Measurements from ENCODE around the gene IL22RA2. TPM values are rescaled to one million over a fixed set of nuclear protein-coding genes. Genes with fewer than 3 reads are reported as not detected.

Gene IL22RA2
- total and polyA plus RNA-seq, 9 of the 15 experiments (the other 6 are each of a cell fraction or from before 2014, with no cell fraction given): 0.03 TPM; not detected in 8

GRCh38 chr6:137222381-137222780 lies 48.9 kb upstream of the IL22RA2 start:
- TF ChIP-seq MTA3 (IDR thresholded peaks at IDR 0.05; ENCODE audit: borderline replicate concordance): 0 out of 2 replicates have a peak, but pooled peaks have one; percentile 21
- no peak for TF ChIP-seq ZNF175 (CRISPR knock-in tag; IDR thresholded peaks at IDR 0.05; ENCODE audit: low read depth)
- TF ChIP-seq TRIM24 (IDR thresholded peaks at IDR 0.05): no peak
- TF ChIP-seq ATF4 (CRISPR knock-in tag; IDR thresholded peaks at IDR 0.05): 0 out of 2 replicates have a peak, but pooled peaks have one; percentile 31
- 0 out of 2 replicates have a peak, but pooled peaks have one; percentile 20 for TF ChIP-seq SMAD3 (CRISPR knock-in tag; conservative IDR thresholded peaks at IDR 0.05)
- TF ChIP-seq ELF2 (CRISPR knock-in tag; IDR thresholded peaks at IDR 0.05): 0 out of 2 replicates have a peak, but pooled peaks have one; percentile 56
- no peak for TF ChIP-seq ZNF347 (CRISPR knock-in tag; IDR thresholded peaks at IDR 0.05; ENCODE audit: low read depth)
- no peak for TF ChIP-seq PBX2 (CRISPR knock-in tag; IDR thresholded peaks at IDR 0.05; ENCODE audit: low read depth)
- peak; percentile 27; the same call in 1 of the 2 replicates for TF ChIP-seq PBX2 (tag; conservative IDR thresholded peaks at IDR 0.05; ENCODE audit: low read depth)
- no peak for TF ChIP-seq PPARD (CRISPR knock-in tag; IDR thresholded peaks at IDR 0.05)
- 0 out of 2 replicates have a peak, but pooled peaks have one; percentile 6 for TF ChIP-seq SPI1 (IDR thresholded peaks at IDR 0.05; ENCODE audit: borderline replicate concordance, low read depth, low read length)
- TF ChIP-seq ZFP30 (CRISPR knock-in tag; IDR thresholded peaks at IDR 0.05; ENCODE audit: borderline replicate concordance): no peak
- no peak for TF ChIP-seq ZNF79 (CRISPR knock-in tag; IDR thresholded peaks at IDR 0.05; ENCODE audit: low read depth)
- Histone ChIP-seq H3K4me2 (ENCODE audit: insufficient read depth, low read length) (no peak overlapping the region), H3K27ac (ENCODE audit: extremely low read depth, low read depth, low read length) (peak overlapping the region; percentile 13; the same call in 1 of the 3 replicates), H3K4me3 (no peak overlapping the region), H3K36me3 (ENCODE audit: control insufficient read depth, insufficient read depth, low read length) (no peaks in the 10 kb centered on the region), H3K79me2 (ENCODE audit: control insufficient read depth, insufficient read depth, low read length) (peaks cover 18% of the 10 kb centered on the region), H3K27me3 (ENCODE audit: control insufficient read depth in 2 of 2, insufficient read depth in 2 of 2, low read length in 2 of 2) (no peaks in the 10 kb centered on the region), H2AFZ (ENCODE audit: low read depth, low read length) (peak overlapping the region; percentile 48; the same call in 1 of the 2 replicates), H3K9me1 (ENCODE audit: control insufficient read depth, insufficient read depth, low read length) (no peaks in the 10 kb centered on the region), H3K9ac (ENCODE audit: insufficient read depth in 1 of 2, low read depth in 2 of 2, low read length in 2 of 2) (no peak overlapping the region), H4K20me1 (replicated peaks; ENCODE audit: control insufficient read depth, insufficient read depth, low read length) (peaks cover 1% of the 10 kb centered on the region; the same call in 1 of the 2 replicates), H3K9me3 (replicated peaks; ENCODE audit: control insufficient read depth, insufficient read depth, low read depth, low read length) (no peaks in the 10 kb centered on the region), H3K4me1 (replicated peaks in 1 of 2; ENCODE audit: control insufficient read depth in 2 of 2, insufficient read depth in 2 of 2, low read length in 2 of 2) (peaks cover 14 to 46% of the 10 kb centered on the region in 2 experiments)
- CTCF ChIA-PET (ENCODE audit: low intra/inter-chr PET ratio): interaction anchor here (0.6 kb wide), 1 partner anchor 611 kb away, joined by 3 read pairs; no protein-coding TSS in a partner anchor
- WGBS (ENCODE audit: insufficient coverage, low coverage, missing lambda C conversion rate): 62% methylated on average over 3 of the region's 3 CpGs
- BruUV-seq (replicated peaks): no TSS peak
- FAIRE-seq (no peak), ATAC-seq (no peak), DNase-seq (ENCODE audit: extremely low read depth in 1 of 4, low spot score in 3 of 4) (no peak)
- POLR2A ChIA-PET: no interaction called here
- intact Hi-C loops (cut with micrococcal nuclease) (no loop called here), in situ Hi-C loops (cut with MboI) (no loop called here)

All from K562 (cell line).